ENCODE data around the gene MLLT6.
A peak's percentile ranks its signal among the peaks of the same experiment; 100 is the strongest.

The MLLT6 gene

GRCh38 chr17:38663964-38664644 lies 41.0 kb upstream of the MLLT6 start:
- no peak overlapping the region for H4K8ac ChIP-seq (ENCODE audit: low read depth, low read length)
- WGBS, 2 donors (ENCODE audit: extremely low coverage in 2 of 2, insufficient read length in 2 of 2, insufficient replicate concordance in 1 of 2), result no CpG with 5 or more reads among the region's 9 CpGs
- no peaks in the 10 kb centered on the region for H3K36me3 ChIP-seq (replicated peaks in 1 of 2; ENCODE audit: control insufficient read depth in 2 of 2, insufficient read depth in 2 of 2, low read length in 2 of 2)

GRCh38 chr17:38667099-38667786 lies 37.8 kb upstream of the MLLT6 start:
- Histone ChIP-seq H3K36me3 (replicated peaks in 1 of 2; ENCODE audit: control insufficient read depth in 2 of 2, insufficient read depth in 2 of 2, low read length in 2 of 2) (no peaks in the 10 kb centered on the region), H2BK5ac (ENCODE audit: low read length) (no peak overlapping the region), H3K4ac (ENCODE audit: low read length) (no peak overlapping the region), H3K79me1 (ENCODE audit: low read depth, low read length) (no peaks in the 10 kb centered on the region), H3K4me1 (ENCODE audit: control insufficient read depth in 2 of 2, insufficient read depth in 1 of 2, low read depth in 1 of 2, low read length in 2 of 2) (peaks cover 10 to 14% of the 10 kb centered on the region in 2 donors), H3K4me2 (ENCODE audit: insufficient read depth, low read length, poor library complexity, severe bottlenecking) (no peak overlapping the region), H3K27ac (replicated peaks; ENCODE audit: low read length) (no peak overlapping the region), H2AFZ (ENCODE audit: low read length) (no peak overlapping the region), H2BK120ac (ENCODE audit: low read depth, low read length) (no peak overlapping the region), H4K8ac (ENCODE audit: low read depth, low read length) (no peak overlapping the region), H3K23ac (ENCODE audit: low read depth, low read length, poor library complexity) (no peak overlapping the region), H3K27me3 (ENCODE audit: control insufficient read depth in 3 of 3, insufficient read depth in 3 of 3, low read depth in 1 of 3, low read length in 3 of 3) (peaks cover 6 to 37% (median 33%) of the 10 kb centered on the region in 3 experiments), H3K4me3 (ENCODE audit: low read length in 2 of 2) (no peak overlapping the region), H2BK12ac (ENCODE audit: low read length) (no peak overlapping the region), H3K9me3 (replicated peaks in 1 of 2; ENCODE audit: control insufficient read depth in 2 of 2, insufficient read depth in 1 of 2, low read depth in 1 of 2, low read length in 2 of 2) (no peaks in the 10 kb centered on the region), H3K14ac (ENCODE audit: low read length) (no peak overlapping the region), H3K18ac (ENCODE audit: low read length) (no peak overlapping the region), H2AK5ac (ENCODE audit: low read depth, low read length) (no peak overlapping the region), H3K9ac (ENCODE audit: low read depth, low read length, poor library complexity) (no peak overlapping the region), H2BK15ac (ENCODE audit: low read length) (no peak overlapping the region), H4K91ac (ENCODE audit: low read depth, low read length, poor library complexity) (no peak overlapping the region)
- no CpG with 5 or more reads among the region's 7 CpGs for WGBS, 2 donors (ENCODE audit: extremely low coverage in 2 of 2, insufficient read length in 2 of 2, insufficient replicate concordance in 1 of 2)
- DNase-seq (ENCODE audit: low spot score), result peak; percentile 74

More at GRCh38 chr17:38663964-38664644, 41.0 kb upstream of the MLLT6 start:
- Histone ChIP-seq H3K18ac (ENCODE audit: low read length) (peak overlapping the region; percentile 63), H3K27me3 (ENCODE audit: control insufficient read depth in 3 of 3, insufficient read depth in 3 of 3, low read depth in 1 of 3, low read length in 3 of 3) (peaks cover 0 to 23% (median 14%) of the 10 kb centered on the region in 3 experiments), H2BK15ac (ENCODE audit: low read length) (peak overlapping the region; percentile 91), H2AK5ac (ENCODE audit: low read depth, low read length) (peak overlapping the region; percentile 92), H3K4ac (ENCODE audit: low read length) (no peak overlapping the region), H2BK5ac (ENCODE audit: low read length) (no peak overlapping the region), H2BK120ac (ENCODE audit: low read depth, low read length) (peak overlapping the region; percentile 93), H2BK12ac (ENCODE audit: low read length) (peak overlapping the region; percentile 64), H3K4me2 (ENCODE audit: insufficient read depth, low read length, poor library complexity, severe bottlenecking) (no peak overlapping the region), H3K27ac (replicated peaks; ENCODE audit: low read length) (no peak overlapping the region), H3K4me3 (ENCODE audit: low read length in 2 of 2) (no peak overlapping the region), H3K4me1 (ENCODE audit: control insufficient read depth in 2 of 2, insufficient read depth in 1 of 2, low read depth in 1 of 2, low read length in 2 of 2) (peaks cover 0 to 2% of the 10 kb centered on the region in 2 donors), H3K9ac (ENCODE audit: low read depth, low read length, poor library complexity) (peak overlapping the region; percentile 36), H3K23ac (ENCODE audit: low read depth, low read length, poor library complexity) (no peak overlapping the region), H3K9me3 (replicated peaks in 1 of 2; ENCODE audit: control insufficient read depth in 2 of 2, insufficient read depth in 1 of 2, low read depth in 1 of 2, low read length in 2 of 2) (no peaks in the 10 kb centered on the region), H3K14ac (ENCODE audit: low read length) (no peak overlapping the region), H3K79me1 (ENCODE audit: low read depth, low read length) (no peaks in the 10 kb centered on the region), H4K91ac (ENCODE audit: low read depth, low read length, poor library complexity) (no peak overlapping the region), H2AFZ (ENCODE audit: low read length) (no peak overlapping the region)
- DNase-seq (ENCODE audit: low spot score), result no peak

- Histone ChIP-seq H3K4me2 (ENCODE audit: insufficient read depth, low read length, poor library complexity, severe bottlenecking) (no peak overlapping the region), H3K9ac (ENCODE audit: low read depth, low read length, poor library complexity) (no peak overlapping the region), H2BK5ac (ENCODE audit: low read length) (no peak overlapping the region), H3K27ac (replicated peaks; ENCODE audit: low read length) (no peak overlapping the region), H3K79me1 (ENCODE audit: low read depth, low read length) (no peaks in the 10 kb centered on the region), H3K14ac (ENCODE audit: low read length) (no peak overlapping the region), H3K27me3 (ENCODE audit: control insufficient read depth in 3 of 3, insufficient read depth in 3 of 3, low read depth in 1 of 3, low read length in 3 of 3) (peaks cover 6 to 37% (median 31%) of the 10 kb centered on the region in 3 experiments), H3K36me3 (replicated peaks in 1 of 2; ENCODE audit: control insufficient read depth in 2 of 2, insufficient read depth in 2 of 2, low read length in 2 of 2) (no peaks in the 10 kb centered on the region), H4K91ac (ENCODE audit: low read depth, low read length, poor library complexity) (no peak overlapping the region), H3K23ac (ENCODE audit: low read depth, low read length, poor library complexity) (no peak overlapping the region), H4K8ac (ENCODE audit: low read depth, low read length) (no peak overlapping the region), H2BK15ac (ENCODE audit: low read length) (no peak overlapping the region), H3K4me1 (ENCODE audit: control insufficient read depth in 2 of 2, insufficient read depth in 1 of 2, low read depth in 1 of 2, low read length in 2 of 2) (peaks cover 14 to 18% of the 10 kb centered on the region in 2 donors), H3K4ac (ENCODE audit: low read length) (no peak overlapping the region), H2AFZ (ENCODE audit: low read length) (no peak overlapping the region), H2BK12ac (ENCODE audit: low read length) (no peak overlapping the region), H3K9me3 (replicated peaks in 1 of 2; ENCODE audit: control insufficient read depth in 2 of 2, insufficient read depth in 1 of 2, low read depth in 1 of 2, low read length in 2 of 2) (no peaks in the 10 kb centered on the region), H2AK5ac (ENCODE audit: low read depth, low read length) (no peak overlapping the region), H3K18ac (ENCODE audit: low read length) (no peak overlapping the region), H2BK120ac (ENCODE audit: low read depth, low read length) (no peak overlapping the region), H3K4me3 (ENCODE audit: low read length in 2 of 2) (no peak overlapping the region)
- no CpG with 5 or more reads among the region's 2 CpGs for WGBS, 2 donors (ENCODE audit: extremely low coverage in 2 of 2, insufficient read length in 2 of 2, insufficient replicate concordance in 1 of 2)
- no peak for DNase-seq (ENCODE audit: low spot score)
These were observed 37.3 kb upstream of the MLLT6 start for GRCh38 chr17:38667787-38668122.

DNA sequence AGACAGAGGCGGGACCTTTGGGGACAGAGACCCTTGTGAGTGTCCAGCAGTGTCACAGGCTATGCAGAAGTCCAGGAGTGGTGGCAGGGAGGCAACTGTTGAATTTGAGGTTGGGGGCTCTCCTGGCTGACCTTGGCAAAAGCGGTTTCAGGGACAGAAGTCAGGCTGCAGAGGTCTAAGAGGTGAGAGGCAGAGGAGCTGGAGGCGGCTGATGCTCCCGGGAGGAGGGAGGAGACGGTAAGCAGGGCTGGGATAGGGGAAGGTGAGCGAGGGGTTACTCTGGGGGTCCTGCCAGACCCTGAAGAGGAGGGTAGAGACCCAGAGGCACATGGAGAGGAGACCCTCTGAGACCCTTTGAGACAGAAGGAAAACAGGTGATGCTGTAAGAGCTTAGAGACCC lies 35.6 kb upstream of the MLLT6 start:
- H3K36me3 ChIP-seq (replicated peaks in 1 of 2; ENCODE audit: control insufficient read depth in 2 of 2, insufficient read depth in 2 of 2, low read length in 2 of 2), result no peaks in the 10 kb centered on the region
- H2BK15ac ChIP-seq (ENCODE audit: low read length), result peak overlapping the region; percentile 38
- no peak overlapping the region for H3K4me3 ChIP-seq (ENCODE audit: low read length in 2 of 2)
- no peak overlapping the region for H4K8ac ChIP-seq (ENCODE audit: low read depth, low read length)
- H3K79me1 ChIP-seq (ENCODE audit: low read depth, low read length), result no peaks in the 10 kb centered on the region
- no peaks in the 10 kb centered on the region for H3K9me3 ChIP-seq (replicated peaks in 1 of 2; ENCODE audit: control insufficient read depth in 2 of 2, insufficient read depth in 1 of 2, low read depth in 1 of 2, low read length in 2 of 2)
- no peak overlapping the region for H2BK120ac ChIP-seq (ENCODE audit: low read depth, low read length)
- H3K4ac ChIP-seq (ENCODE audit: low read length), result no peak overlapping the region
- no peak overlapping the region for H2BK12ac ChIP-seq (ENCODE audit: low read length)
- H2AFZ ChIP-seq (ENCODE audit: low read length), result no peak overlapping the region
- WGBS, 2 donors (ENCODE audit: extremely low coverage in 2 of 2, insufficient read length in 2 of 2, insufficient replicate concordance in 1 of 2), result no CpG with 5 or more reads among the region's 6 CpGs
- H3K14ac ChIP-seq (ENCODE audit: low read length), result no peak overlapping the region
- H3K27ac ChIP-seq (replicated peaks; ENCODE audit: low read length), result no peak overlapping the region
- no peak for DNase-seq (ENCODE audit: low spot score)
- H3K4me2 ChIP-seq (ENCODE audit: insufficient read depth, low read length, poor library complexity, severe bottlenecking), result no peak overlapping the region
- peaks cover 17 to 20% of the 10 kb centered on the region in 2 donors for H3K4me1 ChIP-seq (ENCODE audit: control insufficient read depth in 2 of 2, insufficient read depth in 1 of 2, low read depth in 1 of 2, low read length in 2 of 2)
- no peak overlapping the region for H3K23ac ChIP-seq (ENCODE audit: low read depth, low read length, poor library complexity)
- peak overlapping the region; percentile 60 for H2AK5ac ChIP-seq (ENCODE audit: low read depth, low read length)
- H4K91ac ChIP-seq (ENCODE audit: low read depth, low read length, poor library complexity), result no peak overlapping the region
- peaks cover 6 to 43% (median 42%) of the 10 kb centered on the region in 3 experiments for H3K27me3 ChIP-seq (ENCODE audit: control insufficient read depth in 3 of 3, insufficient read depth in 3 of 3, low read depth in 1 of 3, low read length in 3 of 3)
- no peak overlapping the region for H2BK5ac ChIP-seq (ENCODE audit: low read length)
- H3K18ac ChIP-seq (ENCODE audit: low read length), result peak overlapping the region; percentile 67
- H3K9ac ChIP-seq (ENCODE audit: low read depth, low read length, poor library complexity), result peak overlapping the region; percentile 54

Measured in neuronal stem cell (in vitro differentiated cells).